ENCODE results near the gene BAK1. TPM values are rescaled to one million over a fixed set of nuclear protein-coding genes. Genes with fewer than 3 reads are reported as not detected.

Gene BAK1
- total RNA-seq, 1 donor from 2014 or later = 26.9 TPM

GRCh38 chr6:33610779-33611732 lies 31.0 kb upstream of the BAK1 start:
- no peak for TF ChIP-seq CTCF (IDR thresholded peaks at IDR 0.05)
- H3K4me3 Mint-ChIP-seq (ENCODE audit: unreplicated experiment) = no peak overlapping the region
- H3K4me1 Mint-ChIP-seq (ENCODE audit: low read depth) = peaks cover 35% of the 10 kb centered on the region
- H3K27ac Mint-ChIP-seq (ENCODE audit: unreplicated experiment) = no peak overlapping the region
- H3K27me3 Mint-ChIP-seq (ENCODE audit: low read depth) = no peaks in the 10 kb centered on the region
- no peaks in the 10 kb centered on the region for H3K9me3 Mint-ChIP-seq (ENCODE audit: low read depth)
- no peaks in the 10 kb centered on the region for H3K36me3 Mint-ChIP-seq (ENCODE audit: low read depth)
- DNase-seq (ENCODE audit: low spot score) = no peak

- H3K27ac Mint-ChIP-seq (ENCODE audit: unreplicated experiment) = peak overlapping the region; percentile 71
- H3K4me1 Mint-ChIP-seq (ENCODE audit: low read depth) = peaks cover 35% of the 10 kb centered on the region
- H3K27me3 Mint-ChIP-seq (ENCODE audit: low read depth) = no peaks in the 10 kb centered on the region
- no peak for TF ChIP-seq CTCF (IDR thresholded peaks at IDR 0.05)
- no peak for DNase-seq (ENCODE audit: low spot score)
- no peak overlapping the region for H3K4me3 Mint-ChIP-seq (ENCODE audit: unreplicated experiment)
- peaks cover 2% of the 10 kb centered on the region for H3K9me3 Mint-ChIP-seq (ENCODE audit: low read depth)
- no peaks in the 10 kb centered on the region for H3K36me3 Mint-ChIP-seq (ENCODE audit: low read depth)
These were observed 30.0 kb upstream of the BAK1 start for GRCh38 chr6:33610067-33610466.

GRCh38 chr6:33609528-33609927 lies 29.5 kb upstream of the BAK1 start:
- TF ChIP-seq CTCF (IDR thresholded peaks at IDR 0.05) = no peak
- Mint-ChIP-seq H3K27ac (ENCODE audit: unreplicated experiment) (peak overlapping the region; percentile 71), H3K36me3 (ENCODE audit: low read depth) (no peaks in the 10 kb centered on the region), H3K4me1 (ENCODE audit: low read depth) (peaks cover 35% of the 10 kb centered on the region), H3K27me3 (ENCODE audit: low read depth) (no peaks in the 10 kb centered on the region), H3K9me3 (ENCODE audit: low read depth) (peaks cover 6% of the 10 kb centered on the region), H3K4me3 (ENCODE audit: unreplicated experiment) (no peak overlapping the region)
- DNase-seq (ENCODE audit: low spot score) = no peak

GRCh38 chr6:33609019-33609418 lies 28.9 kb upstream of the BAK1 start:
- peaks cover 30% of the 10 kb centered on the region for H3K4me1 Mint-ChIP-seq (ENCODE audit: low read depth)
- H3K27me3 Mint-ChIP-seq (ENCODE audit: low read depth) = no peaks in the 10 kb centered on the region
- peak overlapping the region; percentile 71 for H3K27ac Mint-ChIP-seq (ENCODE audit: unreplicated experiment)
- H3K36me3 Mint-ChIP-seq (ENCODE audit: low read depth) = no peaks in the 10 kb centered on the region
- no peak for TF ChIP-seq CTCF (IDR thresholded peaks at IDR 0.05)
- peaks cover 6% of the 10 kb centered on the region for H3K9me3 Mint-ChIP-seq (ENCODE audit: low read depth)
- DNase-seq (ENCODE audit: low spot score) = no peak
- H3K4me3 Mint-ChIP-seq (ENCODE audit: unreplicated experiment) = no peak overlapping the region

- H3K27ac Mint-ChIP-seq (ENCODE audit: unreplicated experiment) = no peak overlapping the region
- H3K4me3 Mint-ChIP-seq (ENCODE audit: unreplicated experiment) = no peak overlapping the region
- H3K4me1 Mint-ChIP-seq (ENCODE audit: low read depth) = peaks cover 22% of the 10 kb centered on the region
- peaks cover 6% of the 10 kb centered on the region for H3K9me3 Mint-ChIP-seq (ENCODE audit: low read depth)
- no peaks in the 10 kb centered on the region for H3K27me3 Mint-ChIP-seq (ENCODE audit: low read depth)
- H3K36me3 Mint-ChIP-seq (ENCODE audit: low read depth) = no peaks in the 10 kb centered on the region
- peak; percentile 29 for TF ChIP-seq CTCF (IDR thresholded peaks at IDR 0.05)
- no peak for DNase-seq (ENCODE audit: low spot score)
These were observed 27.7 kb upstream of the BAK1 start for GRCh38 chr6:33607784-33608161.

Measured in chondrocyte (in vitro differentiated cells).